ENCODE measurements around the gene FRMD8. TPM values are rescaled to one million over a fixed set of nuclear protein-coding genes. Genes with fewer than 3 reads are reported as not detected.

Gene FRMD8
- total RNA-seq, 2 donors from 2014 or later = 29.2 to 37.5 TPM

GRCh38 chr11:65437436-65438227 lies 51.2 kb downstream of the FRMD8 start:
- no peaks in the 10 kb centered on the region for H3K9me3 ChIP-seq (ENCODE audit: control insufficient read depth, low read length, poor library complexity, severe bottlenecking)
- H3K27ac Mint-ChIP-seq = peak overlapping the region; percentile 89
- no peak overlapping the region for H3K4me3 Mint-ChIP-seq
- peaks cover 5% of the 10 kb centered on the region for H3K36me3 Mint-ChIP-seq (ENCODE audit: low read depth)
- no peaks in the 10 kb centered on the region for H3K27me3 Mint-ChIP-seq
- ATAC-seq (no peak), DNase-seq (no peak)
- peaks cover 59% of the 10 kb centered on the region for H3K4me1 Mint-ChIP-seq

GRCh38 chr11:65438257-65439151 lies 52.1 kb downstream of the FRMD8 start:
- Mint-ChIP-seq H3K36me3 (ENCODE audit: low read depth) (peaks cover 5% of the 10 kb centered on the region), H3K4me1 (peaks cover 59% of the 10 kb centered on the region), H3K27ac (peak overlapping the region; percentile 89), H3K27me3 (no peaks in the 10 kb centered on the region), H3K4me3 (no peak overlapping the region)
- DNase-seq (no peak), ATAC-seq (no peak)
- no peaks in the 10 kb centered on the region for H3K9me3 ChIP-seq (ENCODE audit: control insufficient read depth, low read length, poor library complexity, severe bottlenecking)

GRCh38 chr11:65439331-65440181 lies 53.1 kb downstream of the FRMD8 start:
- Mint-ChIP-seq H3K27me3 (no peaks in the 10 kb centered on the region), H3K36me3 (ENCODE audit: low read depth) (peaks cover 9% of the 10 kb centered on the region), H3K4me1 (peaks cover 64% of the 10 kb centered on the region), H3K4me3 (no peak overlapping the region), H3K27ac (peak overlapping the region; percentile 89)
- H3K9me3 ChIP-seq (ENCODE audit: control insufficient read depth, low read length, poor library complexity, severe bottlenecking) = no peaks in the 10 kb centered on the region
- DNase-seq (no peak), ATAC-seq (no peak)

GRCh38 chr11:65440831-65441499 lies 54.5 kb downstream of the FRMD8 start:
- Mint-ChIP-seq H3K4me3 (peak overlapping the region; percentile 66), H3K4me1 (peaks cover 52% of the 10 kb centered on the region), H3K36me3 (ENCODE audit: low read depth) (peaks cover 9% of the 10 kb centered on the region), H3K27ac (peak overlapping the region; percentile 89), H3K27me3 (no peaks in the 10 kb centered on the region)
- no peaks in the 10 kb centered on the region for H3K9me3 ChIP-seq (ENCODE audit: control insufficient read depth, low read length, poor library complexity, severe bottlenecking)
- DNase-seq (no peak), ATAC-seq (peak; percentile 29)

GRCh38 chr11:65442842-65443331 lies 56.5 kb downstream of the FRMD8 start:
- Mint-ChIP-seq H3K36me3 (ENCODE audit: low read depth) (peaks cover 6% of the 10 kb centered on the region), H3K27me3 (no peaks in the 10 kb centered on the region), H3K4me1 (peaks cover 42% of the 10 kb centered on the region), H3K27ac (peak overlapping the region; percentile 89), H3K4me3 (no peak overlapping the region)
- no peak for ATAC-seq
- no peak for DNase-seq
- H3K9me3 ChIP-seq (ENCODE audit: control insufficient read depth, low read length, poor library complexity, severe bottlenecking) = no peaks in the 10 kb centered on the region

GRCh38 chr11:65444314-65445051 lies 58.0 kb downstream of the FRMD8 start:
- no peaks in the 10 kb centered on the region for H3K9me3 ChIP-seq (ENCODE audit: control insufficient read depth, low read length, poor library complexity, severe bottlenecking)
- Mint-ChIP-seq H3K27ac (peak overlapping the region; percentile 89), H3K36me3 (ENCODE audit: low read depth) (peaks cover 6% of the 10 kb centered on the region), H3K27me3 (no peaks in the 10 kb centered on the region), H3K4me3 (no peak overlapping the region), H3K4me1 (peaks cover 33% of the 10 kb centered on the region)
- DNase-seq (no peak), ATAC-seq (no peak)

- Mint-ChIP-seq H3K4me1 (peaks cover 29% of the 10 kb centered on the region), H3K4me3 (no peak overlapping the region), H3K36me3 (ENCODE audit: low read depth) (peaks cover 6% of the 10 kb centered on the region), H3K27me3 (no peaks in the 10 kb centered on the region), H3K27ac (no peak overlapping the region)
- DNase-seq = no peak
- ATAC-seq = no peak
- no peaks in the 10 kb centered on the region for H3K9me3 ChIP-seq (ENCODE audit: control insufficient read depth, low read length, poor library complexity, severe bottlenecking)
Observed at GRCh38 chr11:65445101-65445603, 58.7 kb downstream of the FRMD8 start.

DNA sequence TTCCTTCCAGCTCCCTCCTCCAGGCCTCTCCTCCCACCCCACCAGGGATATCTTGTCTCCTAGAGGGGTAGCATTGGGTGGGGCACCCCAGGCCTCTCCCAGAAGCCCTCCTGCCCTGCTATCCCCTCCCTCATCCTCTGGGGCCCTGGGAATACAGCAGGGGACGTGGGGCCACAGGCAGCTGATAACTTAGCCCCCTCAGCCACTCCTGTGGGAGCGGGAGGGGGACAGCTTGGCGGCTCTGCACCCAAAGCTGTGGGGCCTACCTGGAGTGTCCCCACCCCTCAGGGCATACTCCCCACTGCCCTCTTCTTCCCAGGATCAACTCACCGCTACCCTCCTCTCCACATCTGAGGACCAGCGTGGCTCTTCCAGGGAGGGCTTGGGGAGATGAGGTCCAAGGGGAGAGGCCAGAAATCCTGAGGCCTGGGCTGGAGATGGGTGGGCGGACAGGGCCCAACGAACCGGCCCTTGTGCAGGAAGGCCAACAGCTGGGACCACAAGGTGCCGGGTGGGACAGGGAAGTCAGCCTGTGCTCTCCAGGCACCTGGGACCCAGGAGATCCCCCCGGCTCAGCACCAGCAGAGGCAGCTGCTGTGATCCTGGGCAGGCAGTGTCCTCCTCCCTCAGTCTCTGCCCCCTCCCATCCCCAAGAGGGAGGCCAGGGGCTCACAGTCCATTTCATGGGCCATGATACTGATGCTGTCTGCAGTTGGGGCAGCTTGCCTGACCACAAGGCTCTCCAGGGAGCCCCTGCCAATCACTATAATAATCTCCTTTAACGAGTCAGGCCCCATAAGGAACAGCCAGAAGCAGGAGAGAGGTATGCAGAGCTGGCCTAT lies 59.4 kb downstream of the FRMD8 start:
- no peaks in the 10 kb centered on the region for H3K27me3 Mint-ChIP-seq
- no peak overlapping the region for H3K4me3 Mint-ChIP-seq
- peaks cover 24% of the 10 kb centered on the region for H3K4me1 Mint-ChIP-seq
- H3K27ac Mint-ChIP-seq = peak overlapping the region; percentile 77
- ATAC-seq (no peak), DNase-seq (no peak)
- H3K9me3 ChIP-seq (ENCODE audit: control insufficient read depth, low read length, poor library complexity, severe bottlenecking) = no peaks in the 10 kb centered on the region
- peaks cover 5% of the 10 kb centered on the region for H3K36me3 Mint-ChIP-seq (ENCODE audit: low read depth)

DNA sequence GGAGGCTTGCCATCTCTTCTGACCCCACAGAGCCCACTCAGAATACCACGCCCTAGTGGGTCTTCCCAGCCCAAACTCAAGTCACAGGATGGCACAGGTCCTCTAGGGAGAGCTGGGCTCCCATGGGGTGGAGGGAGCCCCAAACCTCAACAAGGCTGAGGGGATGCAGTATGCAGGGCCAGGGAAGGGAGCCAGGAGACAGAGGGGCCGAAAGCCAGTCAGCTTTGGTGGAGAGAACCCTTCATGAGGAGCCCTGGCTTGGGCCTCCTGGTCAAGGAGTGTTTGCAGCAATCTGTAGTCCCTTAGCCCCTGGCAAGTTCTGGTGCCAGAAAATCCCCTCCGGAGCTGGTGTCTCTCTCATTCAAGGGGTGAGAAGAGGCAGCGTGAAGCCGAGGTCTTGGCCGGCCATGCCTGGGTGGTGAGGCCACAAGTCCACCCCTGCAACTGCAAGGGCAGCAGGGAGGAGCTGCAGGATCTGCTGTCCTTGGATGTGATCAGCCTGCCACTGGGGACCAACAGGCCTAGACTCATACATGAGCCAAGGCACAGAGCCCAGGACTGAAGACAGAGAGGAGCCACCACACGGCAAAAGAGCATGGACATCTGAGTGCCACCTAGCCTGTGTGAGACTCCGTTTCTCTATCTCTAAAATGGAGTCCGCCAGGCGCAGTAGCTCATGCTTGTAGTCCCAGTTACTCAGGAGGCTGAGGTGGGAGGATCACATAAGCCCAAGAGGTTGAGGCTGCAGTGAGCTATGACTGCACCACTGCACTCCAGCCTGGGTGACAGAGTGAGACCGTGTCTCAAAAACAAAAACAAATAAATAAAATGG lies 60.2 kb downstream of the FRMD8 start:
- DNase-seq (no peak), ATAC-seq (no peak)
- H3K27ac Mint-ChIP-seq = peak overlapping the region; percentile 77
- no peaks in the 10 kb centered on the region for H3K27me3 Mint-ChIP-seq
- H3K36me3 Mint-ChIP-seq (ENCODE audit: low read depth) = peaks cover 4% of the 10 kb centered on the region
- peaks cover 19% of the 10 kb centered on the region for H3K4me1 Mint-ChIP-seq
- no peaks in the 10 kb centered on the region for H3K9me3 ChIP-seq (ENCODE audit: control insufficient read depth, low read length, poor library complexity, severe bottlenecking)
- no peak overlapping the region for H3K4me3 Mint-ChIP-seq

GRCh38 chr11:65448074-65448417 lies 61.6 kb downstream of the FRMD8 start:
- ATAC-seq (no peak), DNase-seq (no peak)
- Mint-ChIP-seq H3K4me1 (peaks cover 10% of the 10 kb centered on the region), H3K4me3 (no peak overlapping the region), H3K27me3 (no peaks in the 10 kb centered on the region), H3K36me3 (ENCODE audit: low read depth) (peaks cover 4% of the 10 kb centered on the region), H3K27ac (peak overlapping the region; percentile 84)
- H3K9me3 ChIP-seq (ENCODE audit: control insufficient read depth, low read length, poor library complexity, severe bottlenecking) = no peaks in the 10 kb centered on the region
